ENCODE measurements around the gene TAB3.

GRCh38 chrX:30893206-30893605 is 4.2 kb upstream of the TAB3 start:
- TF ChIP-seq EZH2phosphoT487 (IDR thresholded peaks at IDR 0.05), result no peak
- TF ChIP-seq, protein P1, sequence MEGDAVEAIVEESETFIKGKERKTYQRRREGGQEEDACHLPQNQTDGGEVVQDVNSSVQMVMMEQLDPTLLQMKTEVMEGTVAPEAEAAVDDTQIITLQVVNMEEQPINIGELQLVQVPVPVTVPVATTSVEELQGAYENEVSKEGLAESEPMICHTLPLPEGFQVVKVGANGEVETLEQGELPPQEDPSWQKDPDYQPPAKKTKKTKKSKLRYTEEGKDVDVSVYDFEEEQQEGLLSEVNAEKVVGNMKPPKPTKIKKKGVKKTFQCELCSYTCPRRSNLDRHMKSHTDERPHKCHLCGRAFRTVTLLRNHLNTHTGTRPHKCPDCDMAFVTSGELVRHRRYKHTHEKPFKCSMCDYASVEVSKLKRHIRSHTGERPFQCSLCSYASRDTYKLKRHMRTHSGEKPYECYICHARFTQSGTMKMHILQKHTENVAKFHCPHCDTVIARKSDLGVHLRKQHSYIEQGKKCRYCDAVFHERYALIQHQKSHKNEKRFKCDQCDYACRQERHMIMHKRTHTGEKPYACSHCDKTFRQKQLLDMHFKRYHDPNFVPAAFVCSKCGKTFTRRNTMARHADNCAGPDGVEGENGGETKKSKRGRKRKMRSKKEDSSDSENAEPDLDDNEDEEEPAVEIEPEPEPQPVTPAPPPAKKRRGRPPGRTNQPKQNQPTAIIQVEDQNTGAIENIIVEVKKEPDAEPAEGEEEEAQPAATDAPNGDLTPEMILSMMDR (IDR thresholded peaks at IDR 0.05), result no peak
